Muscle layer of colon (tissue), 2 donors: ENCODE results near the gene RRAS2.

ENCODE experiments used
- H3K27ac ChIP-seq: one replicate; pipeline ENCODE4 v1.7.0; 2013; ENCODE audit warnings: low read depth, mild to moderate bottlenecking, low read length, moderate library complexity
- H3K27me3 ChIP-seq, 2 donors: one replicate each; pipeline ENCODE4 v1.7.0; 2013; ENCODE audit warnings: low read length in 2 of 2, mild to moderate bottlenecking in 2 of 2; ENCODE audit not compliant: insufficient read depth in 2 of 2, control insufficient read depth in 1 of 2
- H3K36me3 ChIP-seq: one replicate; pipeline ENCODE4 v1.7.0; 2013; ENCODE audit warnings: mild to moderate bottlenecking, low read length; ENCODE audit not compliant: insufficient read depth
- H3K4me1 ChIP-seq: one replicate; pipeline ENCODE4 v1.7.0; 2013; ENCODE audit warnings: mild to moderate bottlenecking, low read length; ENCODE audit not compliant: insufficient read depth
- H3K4me3 ChIP-seq, 2 donors: one replicate each; pipeline ENCODE4 v1.7.0; 2013; ENCODE audit warnings: low read length in 2 of 2, low read depth in 1 of 2, mild to moderate bottlenecking in 1 of 2, moderate library complexity in 1 of 2
- H3K9ac ChIP-seq: one replicate; pipeline ENCODE4 v1.7.0; 2013; ENCODE audit warnings: low read length
- H3K9me3 ChIP-seq: one replicate; pipeline ENCODE4 v1.7.0; 2013; ENCODE audit warnings: mild to moderate bottlenecking, low read length
- donor health status: abdominal sarcoma.
- donor health status: Adenocarcinoma of cecum.

RRAS2 gene

GRCh38 chr11:14384338-14384737 lies 25.4 kb upstream of the RRAS2 start:
- Histone ChIP-seq H3K4me1 (peaks cover 7% of the 10 kb centered on the region), H3K36me3 (no peaks in the 10 kb centered on the region), H3K9ac (no peak overlapping the region), H3K27me3 (no peaks in the 10 kb centered on the region), H3K9me3 (no peaks in the 10 kb centered on the region), H3K27ac (no peak overlapping the region), H3K4me3 (no peak overlapping the region)

- peaks cover 7% of the 10 kb centered on the region for H3K4me1 ChIP-seq
- H3K9ac ChIP-seq: no peak overlapping the region
- H3K9me3 ChIP-seq: no peaks in the 10 kb centered on the region
- no peak overlapping the region for H3K27ac ChIP-seq
- no peaks in the 10 kb centered on the region for H3K27me3 ChIP-seq
- H3K36me3 ChIP-seq: no peaks in the 10 kb centered on the region
- H3K4me3 ChIP-seq: peak overlapping the region in 1 of 2 donors; percentile 57
Observed at GRCh38 chr11:14381968-14382367, 23.0 kb upstream of the RRAS2 start.

- no peaks in the 10 kb centered on the region for H3K9me3 ChIP-seq
- H3K4me1 ChIP-seq: peaks cover 7% of the 10 kb centered on the region
- peak overlapping the region; percentile 23 for H3K27ac ChIP-seq
- H3K9ac ChIP-seq: no peak overlapping the region
- no peaks in the 10 kb centered on the region for H3K27me3 ChIP-seq
- no peaks in the 10 kb centered on the region for H3K36me3 ChIP-seq
- H3K4me3 ChIP-seq: peak overlapping the region; percentile 57 to 71
Observed at GRCh38 chr11:14380947-14381561, 22.1 kb upstream of the RRAS2 start.

DNA sequence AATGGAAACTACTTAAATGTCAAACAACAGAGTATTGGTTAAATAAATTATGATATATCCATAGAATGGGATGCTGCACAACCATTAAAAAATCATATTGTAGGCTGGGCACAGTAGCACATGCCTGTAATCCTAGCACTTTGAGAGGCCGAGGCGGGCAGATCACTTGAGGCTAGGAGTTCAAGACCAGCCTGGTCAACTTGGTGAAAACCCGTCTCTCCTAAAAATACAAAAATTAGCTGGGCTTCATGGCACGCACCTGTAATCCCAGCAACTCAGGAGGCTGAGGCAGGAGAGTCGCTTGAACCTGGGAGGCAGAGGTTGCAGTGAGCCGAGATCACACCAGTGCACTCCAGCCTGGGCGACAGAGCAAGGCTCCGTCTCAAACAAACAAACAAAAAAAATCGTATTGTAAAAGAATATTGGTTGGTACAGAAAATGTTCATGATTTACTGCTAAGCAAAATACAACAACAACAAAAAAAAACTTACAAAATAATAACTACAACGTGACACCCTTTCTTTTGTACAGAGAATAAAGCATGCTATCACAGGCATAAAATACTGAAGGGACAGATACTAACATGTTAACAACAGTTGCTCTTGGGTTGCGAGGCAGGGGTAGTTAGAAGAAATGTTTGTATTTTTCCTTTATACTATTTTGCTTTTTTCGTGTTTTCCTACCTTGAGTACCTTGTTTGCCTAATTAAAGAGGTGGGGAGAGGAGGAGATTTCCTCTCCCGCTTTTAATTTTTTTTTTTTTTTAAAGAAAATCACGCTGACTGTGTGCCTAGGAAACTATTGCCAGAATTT lies 21.3 kb upstream of the RRAS2 start:
- peaks cover 7% of the 10 kb centered on the region for H3K4me1 ChIP-seq
- no peak overlapping the region for H3K9ac ChIP-seq
- no peak overlapping the region for H3K27ac ChIP-seq
- H3K27me3 ChIP-seq: no peaks in the 10 kb centered on the region
- H3K4me3 ChIP-seq: peak overlapping the region; percentile 57 to 71
- no peaks in the 10 kb centered on the region for H3K36me3 ChIP-seq
- no peaks in the 10 kb centered on the region for H3K9me3 ChIP-seq

DNA sequence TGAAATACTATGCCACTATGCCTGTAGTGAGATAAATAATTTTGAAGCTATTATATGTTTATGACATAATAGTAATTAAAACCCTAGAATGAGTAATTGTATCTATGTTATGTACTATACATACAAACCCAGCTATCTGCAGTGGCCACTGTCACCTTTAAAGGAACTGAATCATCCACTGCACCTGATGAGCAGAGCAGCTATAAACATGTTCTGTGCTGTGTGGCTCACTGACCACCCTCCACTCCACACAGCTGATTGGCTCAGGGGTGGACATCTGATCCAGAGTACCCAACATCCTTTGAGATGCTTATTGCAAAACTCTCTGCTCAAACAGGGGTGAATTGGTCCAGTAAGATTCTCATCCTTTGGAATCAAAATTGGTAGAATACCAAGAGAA lies 19.2 kb upstream of the RRAS2 start:
- no peak overlapping the region for H3K9ac ChIP-seq
- no peaks in the 10 kb centered on the region for H3K9me3 ChIP-seq
- peaks cover 7% of the 10 kb centered on the region for H3K4me1 ChIP-seq
- no peak overlapping the region for H3K4me3 ChIP-seq
- no peak overlapping the region for H3K27ac ChIP-seq
- no peaks in the 10 kb centered on the region for H3K27me3 ChIP-seq
- no peaks in the 10 kb centered on the region for H3K36me3 ChIP-seq

DNA sequence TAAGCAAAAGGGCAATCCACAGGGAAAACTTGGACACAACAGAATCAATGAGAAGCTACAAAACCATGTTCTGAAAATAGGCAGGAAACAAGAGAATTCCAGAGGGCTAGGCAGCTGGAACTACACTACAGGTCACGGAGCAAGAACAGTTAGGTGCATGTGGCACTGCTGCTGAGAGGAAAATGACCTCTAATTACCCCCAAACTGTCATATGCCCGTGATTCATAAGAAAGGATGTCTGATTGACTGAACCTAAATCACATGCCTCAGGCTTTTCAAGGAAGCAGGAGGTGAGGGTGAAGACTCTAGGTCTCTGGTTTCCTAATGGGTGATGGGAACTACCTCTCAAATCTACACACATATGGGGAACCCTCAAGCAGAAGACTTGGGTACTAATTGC lies 17.9 kb upstream of the RRAS2 start:
- no peaks in the 10 kb centered on the region for H3K9me3 ChIP-seq

GRCh38 chr11:14374922-14375830 lies 16.2 kb upstream of the RRAS2 start:
- H3K27ac ChIP-seq: no peak overlapping the region
- H3K4me3 ChIP-seq: no peak overlapping the region
- no peaks in the 10 kb centered on the region for H3K36me3 ChIP-seq
- no peaks in the 10 kb centered on the region for H3K27me3 ChIP-seq
- no peaks in the 10 kb centered on the region for H3K9me3 ChIP-seq
- H3K4me1 ChIP-seq: no peaks in the 10 kb centered on the region
- no peak overlapping the region for H3K9ac ChIP-seq

More for the DNA sequence above, 17.9 kb upstream of the RRAS2 start:
- Histone ChIP-seq H3K36me3 (no peaks in the 10 kb centered on the region), H3K4me1 (peaks cover 6% of the 10 kb centered on the region), H3K4me3 (no peak overlapping the region), H3K9ac (no peak overlapping the region), H3K27ac (no peak overlapping the region), H3K27me3 (no peaks in the 10 kb centered on the region)

DNA sequence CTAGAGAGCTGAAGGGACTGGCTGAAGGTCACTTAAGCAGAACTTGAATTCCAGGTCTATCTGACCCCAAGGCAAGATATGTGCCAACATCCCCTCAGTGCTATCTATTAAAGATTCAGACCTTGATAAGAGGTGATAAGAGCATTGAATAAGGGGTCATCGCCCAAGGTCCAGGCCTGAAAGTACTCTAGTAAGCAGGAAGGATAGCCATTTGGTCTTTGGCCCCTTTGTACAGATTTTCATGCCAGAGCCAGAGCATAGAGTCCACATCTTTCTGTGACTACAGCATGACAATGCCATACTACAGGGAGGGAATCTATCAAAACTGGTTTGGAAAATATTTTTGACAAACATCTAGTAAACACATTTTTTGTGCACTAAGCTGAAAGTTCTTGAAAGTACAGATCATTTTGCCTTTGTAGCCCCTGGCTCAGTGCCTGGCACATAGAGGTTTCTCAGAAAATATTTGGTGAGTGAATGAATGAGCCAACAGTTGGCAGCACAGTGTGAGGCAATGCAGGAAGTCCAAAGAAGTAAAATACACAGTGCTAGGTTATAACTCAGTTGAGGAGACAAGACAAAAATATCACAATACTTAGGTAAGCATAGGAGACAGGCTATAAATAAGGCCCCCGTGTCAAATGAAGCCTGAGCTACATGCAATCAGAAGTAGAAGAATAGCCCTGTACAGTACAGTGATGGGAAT lies 15.1 kb upstream of the RRAS2 start:
- Histone ChIP-seq H3K4me1 (no peaks in the 10 kb centered on the region), H3K9me3 (no peaks in the 10 kb centered on the region), H3K36me3 (no peaks in the 10 kb centered on the region), H3K27ac (no peak overlapping the region), H3K27me3 (no peaks in the 10 kb centered on the region), H3K9ac (no peak overlapping the region), H3K4me3 (no peak overlapping the region)

GRCh38 chr11:14372011-14372410 lies 13.0 kb upstream of the RRAS2 start:
- no peaks in the 10 kb centered on the region for H3K36me3 ChIP-seq
- H3K4me1 ChIP-seq: no peaks in the 10 kb centered on the region
- no peaks in the 10 kb centered on the region for H3K9me3 ChIP-seq
- H3K9ac ChIP-seq: no peak overlapping the region
- no peak overlapping the region for H3K27ac ChIP-seq
- no peak overlapping the region for H3K4me3 ChIP-seq
- H3K27me3 ChIP-seq: no peaks in the 10 kb centered on the region

DNA sequence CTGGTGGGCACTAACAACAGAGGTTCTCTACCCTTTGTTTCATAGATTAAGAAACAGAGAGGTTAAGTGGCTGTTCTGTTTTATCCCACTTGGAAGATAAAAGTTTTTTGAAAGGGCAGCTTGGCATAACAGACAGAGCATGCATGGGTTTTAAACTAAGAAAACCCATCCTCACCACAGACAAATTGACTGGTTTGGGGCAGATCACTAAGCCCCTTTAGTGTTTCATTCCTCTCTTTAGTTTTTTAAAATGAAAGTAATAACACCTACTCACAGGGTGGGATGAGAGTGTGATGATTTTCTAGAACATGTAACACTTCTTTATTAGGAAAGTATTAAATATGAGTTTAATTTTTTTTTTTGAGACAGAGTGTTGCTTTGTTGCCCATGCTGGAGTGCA lies 12.3 kb upstream of the RRAS2 start:
- no peaks in the 10 kb centered on the region for H3K27me3 ChIP-seq
- no peak overlapping the region for H3K27ac ChIP-seq
- no peak overlapping the region for H3K4me3 ChIP-seq
- H3K9ac ChIP-seq: no peak overlapping the region
- no peaks in the 10 kb centered on the region for H3K36me3 ChIP-seq
- H3K4me1 ChIP-seq: no peaks in the 10 kb centered on the region
- no peaks in the 10 kb centered on the region for H3K9me3 ChIP-seq

- H3K27me3 ChIP-seq: no peaks in the 10 kb centered on the region
- H3K4me3 ChIP-seq: no peak overlapping the region
- H3K36me3 ChIP-seq: no peaks in the 10 kb centered on the region
- no peak overlapping the region for H3K27ac ChIP-seq
- H3K9ac ChIP-seq: no peak overlapping the region
- H3K4me1 ChIP-seq: no peaks in the 10 kb centered on the region
- no peaks in the 10 kb centered on the region for H3K9me3 ChIP-seq
Observed at GRCh38 chr11:14370496-14370895, 11.5 kb upstream of the RRAS2 start.
